HG02798 (cell line): ENCODE results near the gene MINDY1.

Experiments used
- ATAC-seq: cut with Tn5 transposase; IDR thresholded peaks from one replicate; pipeline ENCODE4 v1.9.1; 2021; ENCODE audit warnings: mild to moderate bottlenecking; ENCODE audit not compliant: unreplicated experiment, poor library complexity

The MINDY1 gene

GRCh38 chr1:150994248-150994647 lies 12.5 kb downstream of the MINDY1 start:
- ATAC-seq, result no peak

DNA sequence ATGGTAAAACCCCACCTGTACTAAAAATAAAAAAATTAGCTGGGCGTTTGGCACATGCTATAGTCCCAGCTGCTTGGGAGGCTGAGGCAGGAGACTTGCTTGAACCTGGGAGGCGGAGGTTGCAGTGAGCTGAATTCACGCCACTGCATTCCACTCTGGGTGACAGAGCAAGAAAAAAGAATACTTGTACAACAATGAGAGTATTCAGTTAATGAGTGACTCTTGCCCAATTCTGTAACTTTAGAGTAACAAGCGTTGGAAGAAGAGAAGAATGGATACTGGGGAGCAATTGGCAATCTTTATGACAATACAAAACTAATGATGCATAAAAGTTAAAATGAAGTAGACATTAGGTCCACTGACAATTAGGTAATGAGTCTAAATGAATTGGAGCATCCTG lies 14.1 kb downstream of the MINDY1 start:
- ATAC-seq, result no peak

GRCh38 chr1:150987924-150988323 lies 18.8 kb downstream of the MINDY1 start:
- no peak for ATAC-seq

DNA sequence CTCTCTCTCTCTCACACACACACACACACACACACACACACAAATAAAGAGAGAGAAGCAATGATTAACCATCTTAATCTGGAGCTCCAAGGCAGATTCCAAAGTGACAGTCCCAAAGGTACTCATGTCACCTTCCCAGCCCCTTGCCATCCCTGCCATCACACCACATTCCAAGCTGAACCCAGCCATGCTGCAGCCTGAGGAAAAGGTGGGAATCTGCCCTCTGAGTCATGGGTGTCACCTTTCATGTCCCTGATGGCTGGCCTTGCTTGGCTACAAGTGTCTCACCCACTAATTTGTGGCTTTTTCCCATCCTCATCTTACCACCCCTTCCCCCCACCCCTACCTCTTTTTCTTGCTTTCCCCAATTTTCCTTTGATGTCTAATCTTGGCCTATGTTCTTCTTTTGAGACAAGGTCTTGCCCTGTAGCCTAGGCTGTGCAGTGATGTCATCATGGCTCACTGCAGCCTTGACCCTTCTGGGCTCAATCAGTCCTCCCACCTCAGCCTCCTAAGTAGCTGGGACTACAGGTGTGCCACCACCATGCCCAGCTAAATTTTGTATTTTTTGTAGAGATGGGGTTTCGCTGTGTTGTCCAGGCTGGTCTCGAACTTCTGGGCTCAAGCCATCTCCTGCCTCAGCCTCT lies 21.4 kb downstream of the MINDY1 start:
- no peak for ATAC-seq

GRCh38 chr1:150981805-150982712 lies 24.6 kb downstream of the MINDY1 start, which contains the start of gene ANXA9:
Gene ANXA9 (plus strand): TSS chr1:150982292. CDS start chr1:150983106, 814 bp downstream.
- no peak for ATAC-seq

- ATAC-seq, result no peak
Observed at GRCh38 chr1:150981177-150981804, 25.4 kb downstream of the MINDY1 start.

DNA sequence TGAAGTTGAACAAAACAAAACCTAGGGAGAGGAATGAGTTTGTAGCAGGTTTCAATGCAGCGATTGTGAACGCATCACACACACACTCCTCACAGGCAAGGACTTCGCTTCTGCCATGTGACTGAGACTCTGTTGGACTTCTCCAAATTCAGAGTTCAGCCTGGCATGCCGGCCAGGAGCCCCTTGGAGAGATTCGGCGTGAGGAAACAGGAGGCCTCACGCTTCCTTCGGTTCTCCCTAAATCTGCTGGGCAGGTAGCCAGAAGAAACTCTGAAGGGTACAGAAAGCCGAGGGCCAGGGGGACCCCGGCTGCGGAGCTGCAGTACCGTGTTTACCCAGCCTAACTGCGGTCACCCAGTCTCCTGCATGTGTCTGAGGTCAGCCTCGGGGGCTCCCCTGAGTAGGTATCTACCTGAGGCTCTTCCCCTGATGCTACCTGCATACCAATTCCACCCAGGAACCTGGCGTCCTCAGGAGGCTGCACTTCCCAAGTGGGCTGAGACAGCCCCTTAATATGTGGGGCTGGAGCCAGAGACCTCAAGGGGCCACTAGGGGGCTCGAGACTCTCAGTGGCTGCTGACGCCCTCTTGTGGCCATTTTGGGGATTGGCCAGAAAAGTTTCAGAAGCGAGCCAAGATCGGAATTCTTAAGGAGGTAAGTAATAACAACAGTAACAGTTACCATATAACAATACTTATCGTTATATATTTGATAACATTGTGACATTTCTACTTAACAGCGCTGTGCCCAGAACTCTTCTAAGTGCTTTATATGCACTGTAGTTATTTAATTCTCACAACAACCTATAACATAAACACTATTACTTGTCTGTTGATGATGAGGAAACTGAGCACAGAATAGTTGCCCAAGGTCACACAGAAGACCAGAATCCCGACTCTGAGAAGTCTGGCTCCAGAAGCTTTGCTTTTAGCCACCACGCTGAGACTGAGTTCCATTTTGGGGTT lies 27.3 kb downstream of the MINDY1 start:
- ATAC-seq, result peak; percentile 41

DNA sequence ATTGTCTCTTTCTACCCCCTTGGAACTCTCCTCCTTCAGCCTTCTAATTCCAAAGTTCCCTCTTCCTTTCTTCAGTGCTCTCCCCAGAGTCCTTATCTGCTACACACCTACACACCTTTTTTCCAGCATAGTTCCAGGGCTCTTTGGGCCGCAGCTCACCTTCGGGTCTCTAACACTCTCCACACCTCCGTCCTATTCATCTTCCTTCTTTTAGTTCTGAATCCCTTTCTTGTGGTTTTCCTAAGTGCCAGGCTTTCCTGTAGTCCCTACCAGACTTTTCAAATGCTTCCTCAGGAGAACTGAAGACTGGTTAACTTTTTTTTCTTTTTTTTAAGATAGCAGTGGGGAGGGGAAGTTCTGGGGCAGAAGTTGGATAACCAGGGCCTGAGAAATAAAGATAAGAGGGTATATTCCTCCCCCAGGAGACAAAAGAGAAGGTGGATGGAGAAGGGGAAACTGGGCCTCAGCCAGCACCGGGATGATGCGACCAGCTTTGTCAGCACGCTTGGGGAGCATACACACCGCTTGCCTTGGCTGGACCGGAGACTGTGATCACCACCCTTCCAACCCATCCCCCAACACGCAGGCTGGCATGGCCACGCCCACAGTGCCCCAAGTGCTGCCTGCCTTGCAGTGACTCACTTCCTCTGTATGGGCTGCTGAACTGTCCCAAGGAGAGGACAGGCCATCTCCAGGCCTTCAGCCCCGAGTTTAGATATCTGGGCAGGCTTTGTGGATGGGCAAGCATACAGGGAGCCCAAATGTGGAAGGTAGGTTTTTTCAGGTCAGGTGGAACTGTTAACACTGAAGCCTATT lies 29.6 kb downstream of the MINDY1 start:
- no peak for ATAC-seq

DNA sequence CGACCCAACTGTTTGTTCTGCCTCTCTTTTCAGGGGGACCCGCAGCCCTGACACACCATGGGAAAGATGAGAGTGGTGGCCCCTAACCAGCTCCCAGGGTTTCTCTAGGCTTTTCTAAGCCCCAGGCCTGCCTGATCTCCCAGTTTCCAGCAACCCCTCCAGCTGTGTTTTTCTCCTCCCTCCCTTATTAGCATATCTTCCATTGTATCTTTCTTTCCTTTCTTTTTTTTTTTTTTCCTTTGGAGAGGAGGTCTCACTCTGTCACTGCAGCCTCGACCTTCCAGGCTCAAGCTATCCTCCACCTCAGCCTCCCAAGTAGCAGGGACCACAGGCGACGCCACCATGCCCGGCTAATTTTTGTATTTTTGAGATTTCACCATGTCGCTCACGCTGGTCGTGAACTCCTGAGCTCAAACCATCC lies 30.3 kb downstream of the MINDY1 start:
- ATAC-seq, result no peak

GRCh38 chr1:150974580-150975478 lies 31.9 kb downstream of the MINDY1 start, which contains the start of gene CERS2:
Gene CERS2 (minus strand): TSS chr1:150974835. CDS start chr1:150969090, 5,745 bp downstream.
- peak; percentile 62 for ATAC-seq

DNA sequence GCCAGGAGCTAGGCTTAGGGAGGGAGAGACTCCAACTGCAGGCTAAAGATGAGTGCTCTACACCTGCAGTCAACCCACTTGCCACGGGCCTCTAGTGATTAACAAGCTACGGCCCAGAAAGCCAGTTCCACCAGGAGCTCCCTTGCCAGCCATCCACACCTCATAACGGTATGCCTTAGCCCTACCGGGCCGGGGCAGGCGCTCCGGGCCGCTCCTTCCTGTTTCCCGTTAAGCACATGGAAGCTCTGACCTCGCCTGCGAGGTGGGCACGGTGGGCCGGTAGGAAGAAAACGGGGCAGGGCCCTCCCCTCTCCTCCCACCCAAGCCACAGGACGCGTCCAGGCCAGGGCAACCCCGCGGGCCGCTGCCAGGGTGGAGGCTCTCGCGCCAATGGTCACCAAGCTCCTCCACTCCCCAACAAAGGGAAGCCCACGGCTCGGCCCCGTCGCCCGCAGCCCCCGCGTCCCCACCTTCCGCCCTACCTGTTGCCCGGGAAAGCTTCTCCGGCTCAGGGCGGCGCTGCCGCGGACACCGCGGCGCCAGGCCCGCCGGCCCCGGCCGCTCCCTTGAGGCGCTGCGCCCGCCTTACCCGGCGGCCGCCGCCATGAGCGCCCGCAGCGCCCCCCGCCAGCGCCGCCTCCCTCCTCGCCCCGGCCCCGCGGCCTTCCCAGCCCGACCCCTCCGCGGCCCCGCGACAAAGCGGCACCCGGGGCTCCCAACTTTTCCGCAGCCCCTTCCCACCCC lies 32.7 kb downstream of the MINDY1 start:
- ATAC-seq, result peak; percentile 63

DNA sequence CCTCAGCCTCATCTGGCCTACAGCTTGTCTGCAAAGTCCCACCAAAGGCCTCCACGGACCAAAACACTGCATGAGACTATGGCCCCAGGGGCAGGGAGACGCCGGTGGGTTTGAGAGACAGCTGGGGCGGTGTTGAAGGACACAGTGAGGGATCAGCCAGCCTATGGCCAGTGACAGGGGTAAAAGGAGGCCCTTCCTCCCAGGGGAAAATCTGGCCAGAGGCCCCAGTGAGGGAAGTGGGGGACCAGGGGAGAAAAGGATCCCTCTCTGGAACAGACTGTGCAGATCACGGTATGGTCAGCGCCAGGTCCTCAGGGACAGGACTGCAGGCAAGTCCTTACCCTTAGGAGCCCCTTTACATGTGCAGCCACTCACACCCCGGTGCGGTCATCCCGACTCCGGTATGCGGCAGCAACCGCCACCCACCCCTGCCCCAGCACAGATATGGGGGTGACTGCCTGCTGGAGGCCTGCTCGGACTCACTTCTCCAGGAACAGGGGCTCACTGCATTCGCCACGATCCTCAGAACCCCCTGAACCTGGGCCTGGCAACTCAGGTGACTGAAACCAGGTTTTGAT lies 33.4 kb downstream of the MINDY1 start:
- no peak for ATAC-seq

DNA sequence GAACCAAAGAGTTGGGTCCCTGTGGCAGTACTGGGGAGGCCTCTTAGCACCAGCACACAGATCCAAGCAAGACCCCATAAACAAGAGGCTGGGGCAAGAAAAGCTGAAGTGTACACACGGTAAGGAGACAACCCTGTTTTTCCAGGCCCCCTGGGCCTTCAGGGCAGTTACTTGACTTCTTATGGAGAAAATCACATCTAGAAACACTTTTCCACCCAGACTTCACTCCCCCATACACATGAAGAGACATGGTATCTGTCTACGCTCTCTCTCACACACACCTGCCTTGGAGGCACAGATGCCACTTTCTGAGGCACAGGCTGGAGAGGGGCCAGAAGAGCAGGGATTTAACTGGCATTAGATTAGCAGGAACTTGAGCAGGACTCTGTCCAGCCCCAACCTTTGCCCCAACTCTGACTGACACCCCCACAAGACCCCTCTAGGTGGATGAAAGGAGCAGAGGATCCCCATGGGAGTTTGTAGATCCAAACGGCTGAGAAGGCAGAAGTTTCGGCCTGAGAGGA lies 34.2 kb downstream of the MINDY1 start:
- no peak for ATAC-seq

DNA sequence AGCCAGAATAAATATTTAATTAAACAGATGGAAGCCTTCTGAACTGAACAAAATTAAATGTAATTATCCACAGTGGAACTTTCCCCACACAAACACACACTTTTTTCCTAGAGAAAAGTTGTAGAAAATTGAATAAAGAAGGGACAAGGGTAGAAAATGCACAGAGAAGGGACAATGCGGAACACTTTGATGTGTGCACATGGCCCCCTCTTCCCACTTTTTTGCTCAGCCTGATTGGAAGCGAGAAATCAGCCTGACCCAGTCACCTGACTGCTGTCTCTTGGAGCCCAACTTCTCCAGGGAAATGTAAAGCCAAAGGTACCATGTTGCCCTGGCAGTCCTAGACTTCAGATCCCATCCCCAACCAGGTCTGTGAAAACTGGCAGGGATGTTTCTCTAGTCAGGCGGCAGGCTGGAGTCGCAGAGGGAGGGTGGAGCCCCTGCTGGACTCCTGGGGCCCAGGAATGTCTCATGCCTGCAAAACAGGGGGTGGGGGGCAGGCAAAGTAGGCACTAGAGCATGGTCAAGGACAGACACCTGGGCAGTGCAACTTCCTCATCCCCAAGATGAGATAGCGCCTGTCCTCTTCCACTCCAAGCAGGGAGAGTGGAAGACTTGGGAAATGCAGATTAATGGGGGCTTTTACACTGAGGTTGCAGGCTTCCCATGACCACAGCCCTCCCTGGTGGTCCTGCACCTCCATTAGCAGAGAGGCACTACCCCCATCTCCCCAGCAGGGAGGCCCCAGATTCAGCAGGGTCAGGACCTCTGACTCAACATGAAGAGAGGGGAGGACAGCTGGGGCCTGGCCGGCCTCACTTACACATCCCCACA lies 34.9 kb downstream of the MINDY1 start:
- ATAC-seq, result no peak

DNA sequence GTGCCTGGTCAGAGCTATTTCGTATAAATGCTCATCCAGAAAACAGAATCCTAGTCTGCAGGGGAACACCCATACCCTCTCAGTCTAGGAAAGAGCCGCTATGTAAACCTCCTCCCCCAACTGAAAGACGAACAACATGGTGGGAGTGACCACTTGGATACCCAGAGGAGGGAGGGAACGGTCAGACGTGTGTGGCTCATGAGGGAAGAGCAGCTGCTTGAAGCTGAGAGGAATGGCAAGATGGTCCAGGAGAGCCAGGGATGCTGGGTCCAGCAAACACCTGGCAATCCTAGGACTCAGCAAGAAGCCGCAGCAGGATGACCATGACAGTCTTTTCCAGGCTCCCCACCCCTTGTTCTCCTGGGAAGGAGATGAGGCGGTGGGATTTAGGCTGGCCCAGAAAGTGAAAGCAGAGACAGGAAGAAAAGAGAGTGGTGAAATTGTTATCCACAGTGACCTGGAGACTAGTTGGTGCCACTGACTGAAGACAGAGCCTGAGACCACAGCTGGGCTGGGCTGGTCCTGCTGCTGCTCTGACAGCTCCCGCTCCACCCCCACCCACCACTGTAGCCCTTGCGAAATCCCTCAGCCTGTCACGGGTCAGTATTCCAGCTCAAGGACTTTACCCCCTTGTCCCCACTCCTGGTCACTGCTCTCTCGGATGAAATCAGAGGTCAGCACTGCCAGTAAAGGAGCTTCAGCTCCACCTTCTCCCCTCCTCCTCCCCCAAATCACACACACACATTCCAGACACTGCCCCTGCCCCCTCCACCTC lies 35.7 kb downstream of the MINDY1 start:
- ATAC-seq, result no peak
